K562 (cell line): ENCODE measurements around the gene PRKG2. TPM values are rescaled to one million over a fixed set of nuclear protein-coding genes. Genes with fewer than 3 reads are reported as not detected.

Source experiments
- BACH1 ChIP-seq: fragments of 200-800 bp; sonication (Bioruptor generic); IDR thresholded peaks from 2 replicates; pipeline ENCODE4 v1.6.1; 2016; ENCODE audit warnings: missing genetic modification characterization, missing compliant biosample characterization
- CHCHD3 ChIP-seq: fragments of 250-450 bp; sonication (Bioruptor Pico); IDR thresholded peaks from 2 replicates; pipeline ENCODE4 v2.1.2; 2022; ENCODE audit warnings: mild to moderate bottlenecking
- ELK3 ChIP-seq: fragments of 450-650 bp; formaldehyde crosslinking; IDR thresholded peaks from 2 replicates; pipeline ENCODE4 v1.4.0; 2020; ENCODE audit warnings: mild to moderate bottlenecking
- MECOM ChIP-seq: fragments of 250-450 bp; sonication (Bioruptor Pico); IDR thresholded peaks from 2 replicates; pipeline ENCODE4 v1.8.0; 2022; ENCODE audit warnings: inconsistent platforms
- POLR2G ChIP-seq: fragments of 200-400 bp; formaldehyde crosslinking; IDR thresholded peaks from 2 replicates; pipeline ENCODE4 v1.6.1; 2017; ENCODE audit warnings: low read depth, mild to moderate bottlenecking, antibody characterized with exemption, low read length, moderate library complexity
- PREB ChIP-seq: sonication (generic); formaldehyde crosslinking; IDR thresholded peaks from 2 replicates; pipeline ENCODE4 v1.8.1; 2023; ENCODE audit warnings: mild to moderate bottlenecking, missing genetic modification reagents
- ZNF224 ChIP-seq: sonication (generic); formaldehyde crosslinking; IDR thresholded peaks from 2 replicates; pipeline ENCODE4 v1.8.0; 2022; ENCODE audit warnings: mild to moderate bottlenecking, missing genetic modification reagents
- ZNF507 ChIP-seq: conservative IDR thresholded peaks from 2 replicates; pipeline ENCODE4 v1.6.1; 2017; ENCODE audit warnings: missing genetic modification characterization, missing compliant biosample characterization
- polyA plus RNA-seq, 8 experiments: library from polyadenylated mRNA; depleted of rRNA in 4 of 8; stranded (reverse) in 5 of 8; unstranded in 3 of 8; fragments of >200 nt; fragmentation: Nextera tagmentation in 2 of 8; fragmentation: Illumina TruSeq in 1 of 8; extraction: Ambion mirVana in 2 of 8; extraction: Trizol in 1 of 8; gene quantifications; 2 replicates each; pipeline versions ENCODE4 v1.2.1 to v1.2.3, GENCODE V29; 2011 to 2014; ENCODE audit warnings: inconsistent platforms in 1 of 8, missing spikeins in 1 of 8
- total RNA-seq, 7 experiments: library from RNA; depleted of rRNA in 6 of 7; stranded (reverse); fragments of >200 nt in 6 of 7; fragmentation: Illumina TruSeq in 2 of 7; extraction: Trizol in 2 of 7; gene quantifications; 2 replicates each; pipeline versions ENCODE4 v1.2.1 to v1.2.3, GENCODE V29; 2011 to 2021; ENCODE audit warnings: low replicate concordance in 1 of 7
- TF ChIP-seq, protein P1 (sequence below): fragments of 450-650 bp; formaldehyde crosslinking; IDR thresholded peaks from 2 replicates; pipeline ENCODE4 v1.4.0; 2020; ENCODE audit warnings: mild to moderate bottlenecking, moderate library complexity
- TF ChIP-seq, protein P2 (sequence below): sonication (generic); IDR thresholded peaks from 2 replicates; pipeline ENCODE4 v1.6.1; 2016

The PRKG2 gene
- total and polyA plus RNA-seq, 9 of the 15 experiments (the other 6 are each of a cell fraction or from before 2014, with no cell fraction given) = 0.01 to 0.68 (median 0.34) TPM

DNA sequence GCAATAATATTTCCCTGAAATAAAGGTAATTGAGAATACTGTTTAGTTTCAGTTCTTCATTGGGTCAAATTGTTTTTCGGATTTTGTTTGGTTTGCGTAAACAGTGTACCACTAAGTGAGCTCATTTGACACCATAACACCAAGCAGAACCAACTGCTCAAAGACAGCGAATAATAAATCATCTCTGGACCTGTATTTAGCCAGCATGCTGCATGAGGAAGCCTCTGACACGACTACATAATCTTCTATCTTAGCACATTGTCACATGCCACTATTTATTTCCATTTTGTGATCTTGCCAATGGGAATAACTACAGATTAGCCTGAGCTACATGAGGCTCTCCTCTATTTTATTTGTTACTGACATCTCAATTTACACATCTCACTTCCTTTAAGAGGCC, 12.1 kb upstream of the PRKG2 start (continued):
- TF ChIP-seq ELK3 (CRISPR knock-in tag) = no peak
- TF ChIP-seq BACH1 (tag) = no peak
- TF ChIP-seq ZNF507 (tag) = no peak
- no peak for TF ChIP-seq POLR2G
- TF ChIP-seq, protein P1, sequence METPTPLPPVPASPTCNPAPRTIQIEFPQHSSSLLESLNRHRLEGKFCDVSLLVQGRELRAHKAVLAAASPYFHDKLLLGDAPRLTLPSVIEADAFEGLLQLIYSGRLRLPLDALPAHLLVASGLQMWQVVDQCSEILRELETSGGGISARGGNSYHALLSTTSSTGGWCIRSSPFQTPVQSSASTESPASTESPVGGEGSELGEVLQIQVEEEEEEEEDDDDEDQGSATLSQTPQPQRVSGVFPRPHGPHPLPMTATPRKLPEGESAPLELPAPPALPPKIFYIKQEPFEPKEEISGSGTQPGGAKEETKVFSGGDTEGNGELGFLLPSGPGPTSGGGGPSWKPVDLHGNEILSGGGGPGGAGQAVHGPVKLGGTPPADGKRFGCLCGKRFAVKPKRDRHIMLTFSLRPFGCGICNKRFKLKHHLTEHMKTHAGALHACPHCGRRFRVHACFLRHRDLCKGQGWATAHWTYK = no peak
- TF ChIP-seq ZNF224 (CRISPR knock-in tag) = no peak
- no peak for TF ChIP-seq PREB (CRISPR knock-in tag)
- TF ChIP-seq, protein P2, sequence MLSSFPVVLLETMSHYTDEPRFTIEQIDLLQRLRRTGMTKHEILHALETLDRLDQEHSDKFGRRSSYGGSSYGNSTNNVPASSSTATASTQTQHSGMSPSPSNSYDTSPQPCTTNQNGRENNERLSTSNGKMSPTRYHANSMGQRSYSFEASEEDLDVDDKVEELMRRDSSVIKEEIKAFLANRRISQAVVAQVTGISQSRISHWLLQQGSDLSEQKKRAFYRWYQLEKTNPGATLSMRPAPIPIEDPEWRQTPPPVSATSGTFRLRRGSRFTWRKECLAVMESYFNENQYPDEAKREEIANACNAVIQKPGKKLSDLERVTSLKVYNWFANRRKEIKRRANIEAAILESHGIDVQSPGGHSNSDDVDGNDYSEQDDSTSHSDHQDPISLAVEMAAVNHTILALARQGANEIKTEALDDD = no peak
- TF ChIP-seq CHCHD3 (CRISPR knock-in tag) = no peak
- TF ChIP-seq MECOM (CRISPR knock-in tag) = no peak
